ENCODE data around the gene ZNF100. TPM values are rescaled to one million over a fixed set of nuclear protein-coding genes. Genes with fewer than 3 reads are reported as not detected.
"Not testable (repeated sequence)": the region's sequence is repeated elsewhere in the genome, so short reads cannot be mapped to it uniquely, and the experiment has no call there.

The ZNF100 gene
- total RNA-seq, 1 experiment from 2014 or later = 30.7 TPM

DNA sequence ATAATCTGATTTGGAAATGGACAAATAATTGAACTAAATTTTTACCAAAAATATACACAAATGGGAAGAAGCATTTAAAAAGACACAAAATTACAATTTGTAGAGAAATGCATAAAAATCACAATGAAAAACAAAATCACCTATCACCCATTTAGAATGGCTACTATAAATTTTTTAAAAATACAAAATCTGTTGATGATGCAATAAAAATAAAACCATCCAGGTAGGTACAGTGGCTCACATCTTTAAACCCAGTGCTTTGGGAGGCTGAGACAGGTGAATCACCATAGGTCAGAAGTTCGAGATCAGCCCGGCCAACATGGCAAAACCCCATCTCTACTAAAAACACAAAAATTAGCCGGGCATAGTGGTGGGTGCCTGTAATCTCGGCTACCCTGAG is 45.1 kb upstream of the ZNF100 start:
- H2AFZ ChIP-seq (ENCODE audit: low read length) = no peak overlapping the region
- no peak overlapping the region for H2BK15ac ChIP-seq (ENCODE audit: low read depth, low read length)
- H3T11ph ChIP-seq (ENCODE audit: low read length) = no peak overlapping the region
- no peak overlapping the region for H3K4me2 ChIP-seq (ENCODE audit: insufficient read depth, insufficient read length, low read length)
- no peaks in the 10 kb centered on the region for H3K27me3 ChIP-seq (ENCODE audit: insufficient read depth, low read length)
- no peaks in the 10 kb centered on the region for H4K20me1 ChIP-seq (ENCODE audit: control insufficient read depth, insufficient read depth, insufficient read length)
- no peaks in the 10 kb centered on the region for H3K79me1 ChIP-seq (ENCODE audit: insufficient read depth, low read depth, low read length, poor library complexity, severe bottlenecking)
- no peaks in the 10 kb centered on the region for H3K27me3 Mint-ChIP-seq (ENCODE audit: low read depth)
- H3K4me3 Mint-ChIP-seq = no peak overlapping the region
- peaks cover 68% of the 10 kb centered on the region for H3K9me3 ChIP-seq (ENCODE audit: control insufficient read depth, low read depth, low read length)
- H3K4me1 Mint-ChIP-seq = no peaks in the 10 kb centered on the region
- H3K14ac ChIP-seq (ENCODE audit: insufficient read depth, low read length) = no peak overlapping the region
- no peak overlapping the region for H3K4ac ChIP-seq (ENCODE audit: low read depth, low read length)
- no peak overlapping the region for H3K9ac ChIP-seq (ENCODE audit: extremely low read depth, insufficient read length, low read length)
- no peaks in the 10 kb centered on the region for H3K4me1 ChIP-seq (ENCODE audit: insufficient read depth, low read length)
- no peak overlapping the region for H4K91ac ChIP-seq (ENCODE audit: insufficient read length, low read depth, low read length)
- no peak overlapping the region for H2BK12ac ChIP-seq (ENCODE audit: insufficient read length, low read depth, low read length)
- H3K56ac ChIP-seq (ENCODE audit: insufficient read length, low read depth, low read length) = no peak overlapping the region
- peaks cover 87 to 88% of the 10 kb centered on the region in 2 experiments for H3K9me3 Mint-ChIP-seq
- no peak overlapping the region for H3K27ac ChIP-seq (ENCODE audit: insufficient read length, low read depth, low read length)
- DNase-seq = no peak
- no peak overlapping the region for H4K5ac ChIP-seq (ENCODE audit: insufficient read length, low read depth, low read length)
- no peak overlapping the region for H3K23ac ChIP-seq (ENCODE audit: insufficient read length, low read depth, low read length)
- H3K18ac ChIP-seq (ENCODE audit: insufficient read length, low read depth, low read length) = no peak overlapping the region
- WGBS (ENCODE audit: extremely low coverage, insufficient read length, low lambda C conversion rate) = no CpG with 5 or more reads among the region's 4 CpGs
- H2AK5ac ChIP-seq (ENCODE audit: insufficient read length, low read length) = no peak overlapping the region
- H2BK120ac ChIP-seq (ENCODE audit: low read depth, low read length, poor library complexity, severe bottlenecking) = no peak overlapping the region
- TF ChIP-seq, protein P1, sequence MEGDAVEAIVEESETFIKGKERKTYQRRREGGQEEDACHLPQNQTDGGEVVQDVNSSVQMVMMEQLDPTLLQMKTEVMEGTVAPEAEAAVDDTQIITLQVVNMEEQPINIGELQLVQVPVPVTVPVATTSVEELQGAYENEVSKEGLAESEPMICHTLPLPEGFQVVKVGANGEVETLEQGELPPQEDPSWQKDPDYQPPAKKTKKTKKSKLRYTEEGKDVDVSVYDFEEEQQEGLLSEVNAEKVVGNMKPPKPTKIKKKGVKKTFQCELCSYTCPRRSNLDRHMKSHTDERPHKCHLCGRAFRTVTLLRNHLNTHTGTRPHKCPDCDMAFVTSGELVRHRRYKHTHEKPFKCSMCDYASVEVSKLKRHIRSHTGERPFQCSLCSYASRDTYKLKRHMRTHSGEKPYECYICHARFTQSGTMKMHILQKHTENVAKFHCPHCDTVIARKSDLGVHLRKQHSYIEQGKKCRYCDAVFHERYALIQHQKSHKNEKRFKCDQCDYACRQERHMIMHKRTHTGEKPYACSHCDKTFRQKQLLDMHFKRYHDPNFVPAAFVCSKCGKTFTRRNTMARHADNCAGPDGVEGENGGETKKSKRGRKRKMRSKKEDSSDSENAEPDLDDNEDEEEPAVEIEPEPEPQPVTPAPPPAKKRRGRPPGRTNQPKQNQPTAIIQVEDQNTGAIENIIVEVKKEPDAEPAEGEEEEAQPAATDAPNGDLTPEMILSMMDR (conservative IDR thresholded peaks at IDR 0.05) = no peak
- H3K36me3 Mint-ChIP-seq (ENCODE audit: insufficient read depth in 1 of 3, low read depth in 3 of 3) = peaks cover 92 to 96% (median 96%) of the 10 kb centered on the region in 3 experiments
- no peak overlapping the region for H3K27ac Mint-ChIP-seq
- no peaks in the 10 kb centered on the region for H3K79me2 ChIP-seq (ENCODE audit: insufficient read depth, low read length)
- H3K23me2 ChIP-seq (ENCODE audit: insufficient read length, low read depth, low read length, poor library complexity, severe bottlenecking) = no peaks in the 10 kb centered on the region
- H4K8ac ChIP-seq (replicated peaks; ENCODE audit: insufficient read length, low read depth, low read length) = no peak overlapping the region
- H2BK5ac ChIP-seq (ENCODE audit: insufficient read length, low read length) = no peak overlapping the region
- no peak overlapping the region for H2BK20ac ChIP-seq (ENCODE audit: low read depth, low read length, poor library complexity, severe bottlenecking)

DNA sequence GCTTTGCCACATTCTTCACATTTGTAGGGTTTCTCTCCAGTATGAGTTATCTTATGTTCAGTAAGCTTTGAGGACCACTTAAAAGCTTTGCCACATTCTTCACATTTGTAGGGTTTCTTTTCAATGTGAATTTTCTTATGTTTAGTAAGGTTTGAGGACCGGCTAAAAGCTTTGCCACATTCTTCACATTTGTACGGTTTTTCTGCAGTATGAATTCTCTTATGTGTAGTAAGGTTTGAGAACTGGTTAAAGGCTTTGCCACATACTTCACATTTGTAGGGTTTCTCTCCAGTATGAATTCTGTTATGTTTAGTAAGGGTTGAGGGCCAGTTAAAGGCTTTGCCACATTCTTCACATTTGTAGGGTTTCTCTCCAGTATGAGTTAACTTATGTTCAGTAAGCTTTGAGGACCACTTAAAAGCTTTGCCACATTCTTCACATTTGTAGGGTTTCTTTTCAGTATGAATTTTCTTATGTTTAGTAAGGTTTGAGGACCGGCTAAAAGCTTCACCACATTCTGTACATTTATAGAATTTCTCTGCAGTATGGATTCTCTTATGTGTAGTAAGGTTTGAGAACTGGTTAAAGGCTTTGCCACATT is 41.1 kb upstream of the ZNF100 start:
- Mint-ChIP-seq H3K9me3 (peaks cover 87 to 90% of the 10 kb centered on the region in 2 experiments), H3K36me3 (ENCODE audit: insufficient read depth in 1 of 3, low read depth in 3 of 3) (peaks cover 71 to 76% (median 74%) of the 10 kb centered on the region in 3 experiments)
- not testable (repeated sequence) for H2BK20ac ChIP-seq (ENCODE audit: low read depth, low read length, poor library complexity, severe bottlenecking); H4K20me1 ChIP-seq (ENCODE audit: control insufficient read depth, insufficient read depth, insufficient read length); H3K27me3 Mint-ChIP-seq (ENCODE audit: low read depth); H3K4me2 ChIP-seq (ENCODE audit: insufficient read depth, insufficient read length, low read length); H4K5ac ChIP-seq (ENCODE audit: insufficient read length, low read depth, low read length); H4K8ac ChIP-seq (replicated peaks; ENCODE audit: insufficient read length, low read depth, low read length); H3K4me1 ChIP-seq (ENCODE audit: insufficient read depth, low read length); H3K79me2 ChIP-seq (ENCODE audit: insufficient read depth, low read length); H3K27ac ChIP-seq (ENCODE audit: insufficient read length, low read depth, low read length); H3K23ac ChIP-seq (ENCODE audit: insufficient read length, low read depth, low read length); H3K4ac ChIP-seq (ENCODE audit: low read depth, low read length); H3K18ac ChIP-seq (ENCODE audit: insufficient read length, low read depth, low read length); H2BK12ac ChIP-seq (ENCODE audit: insufficient read length, low read depth, low read length); DNase-seq; H3K23me2 ChIP-seq (ENCODE audit: insufficient read length, low read depth, low read length, poor library complexity, severe bottlenecking); H3K14ac ChIP-seq (ENCODE audit: insufficient read depth, low read length); H3K4me1 Mint-ChIP-seq; H2AFZ ChIP-seq (ENCODE audit: low read length); H2BK120ac ChIP-seq (ENCODE audit: low read depth, low read length, poor library complexity, severe bottlenecking); H3K56ac ChIP-seq (ENCODE audit: insufficient read length, low read depth, low read length); H4K91ac ChIP-seq (ENCODE audit: insufficient read length, low read depth, low read length); H2AK5ac ChIP-seq (ENCODE audit: insufficient read length, low read length); H3K4me3 Mint-ChIP-seq; H2BK5ac ChIP-seq (ENCODE audit: insufficient read length, low read length); H3T11ph ChIP-seq (ENCODE audit: low read length); H3K9ac ChIP-seq (ENCODE audit: extremely low read depth, insufficient read length, low read length); H3K79me1 ChIP-seq (ENCODE audit: insufficient read depth, low read depth, low read length, poor library complexity, severe bottlenecking); H3K27me3 ChIP-seq (ENCODE audit: insufficient read depth, low read length); H2BK15ac ChIP-seq (ENCODE audit: low read depth, low read length); H3K27ac Mint-ChIP-seq
- peaks cover 49% of the 10 kb centered on the region for H3K9me3 ChIP-seq (ENCODE audit: control insufficient read depth, low read depth, low read length)
- WGBS (ENCODE audit: extremely low coverage, insufficient read length, low lambda C conversion rate) = no CpG with 5 or more reads among the region's 3 CpGs

All from H9 (cell line).